PC-3 (cell line): ENCODE data around the gene ZNF318. TPM values are rescaled to one million over a fixed set of nuclear protein-coding genes. Genes with fewer than 3 reads are reported as not detected.

Experiments used
- ATAC-seq: fragments of 200-7000 bp; cut with Tn5 transposase; 2 replicates; pipeline ENCODE4 v1.9.1; 2020; ENCODE audit warnings: mild to moderate bottlenecking, moderate library complexity
- BruUV-seq: library from RNA; stranded (reverse); fragments of 400-500 nt; replicated peaks from 2 replicates; lab custom pipeline; 2021; lab: Mats Ljungman, UMichigan
- CTCF ChIA-PET: fragments of 300-600 bp; sonication (Branson Sonifier 250); formaldehyde crosslinking; loops from one replicate; lab custom pipeline; 2022; ENCODE audit warnings: antibody characterized with exemption; lab: Charles Lee
- POLR2A ChIA-PET: fragments of 300-600 bp; sonication (Branson Sonifier 250); formaldehyde crosslinking; loops from one replicate; lab custom pipeline; 2022; ENCODE audit warnings: antibody characterized with exemption; ENCODE audit not compliant: unreplicated experiment; lab: Charles Lee
- DNase-seq: peaks from one replicate; pipeline ENCODE4 v3.0.0-alpha.2; 2015
- H2AFZ ChIP-seq: fragments of 300-600 bp; sonication (generic); 2 replicates; pipeline ENCODE4 v1.6.0; 2016; ENCODE audit warnings: antibody characterized with exemption, low read length
- H3F3A ChIP-seq: fragments of 300-600 bp; sonication (generic); one replicate; pipeline ENCODE4 v1.6.0; 2017; ENCODE audit warnings: antibody characterized with exemption, low read length, control low read depth, mild to moderate bottlenecking; ENCODE audit not compliant: unreplicated experiment
- H3K27ac ChIP-seq: fragments of 300-600 bp; sonication (generic); 2 replicates; pipeline ENCODE4 v1.5.1; 2016; ENCODE audit warnings: mild to moderate bottlenecking, low read length
- H3K27me3 ChIP-seq: fragments of 300-600 bp; sonication (generic); 2 replicates; pipeline ENCODE4 v1.6.1; 2016; ENCODE audit warnings: low read length, mixed read lengths
- H3K36me3 ChIP-seq: fragments of 300-600 bp; sonication (generic); 2 replicates; pipeline ENCODE4 v1.6.1; 2016; ENCODE audit warnings: low read depth, mixed run types, low read length, mixed read lengths
- H3K4me1 ChIP-seq: fragments of 300-600 bp; sonication (generic); 2 replicates; pipeline ENCODE4 v1.5.1; 2016; ENCODE audit warnings: low read length; ENCODE audit not compliant: insufficient read depth
- H3K4me2 ChIP-seq: fragments of 300-600 bp; sonication (generic); 2 replicates; pipeline ENCODE4 v1.6.0; 2016; ENCODE audit warnings: low read length
- H3K4me3 ChIP-seq: fragments of 300-600 bp; sonication (generic); 2 replicates; pipeline ENCODE4 v1.5.1; 2016; ENCODE audit warnings: mild to moderate bottlenecking, low read length, mixed read lengths
- H3K79me2 ChIP-seq: fragments of 300-600 bp; sonication (generic); 2 replicates; pipeline ENCODE4 v1.6.1; 2017; ENCODE audit warnings: low read length, mixed read lengths
- H3K9ac ChIP-seq: fragments of 300-600 bp; sonication (generic); 2 replicates; pipeline ENCODE4 v1.6.0; 2016; ENCODE audit warnings: mild to moderate bottlenecking, low read length
- H3K9me2 ChIP-seq: fragments of 300-600 bp; sonication (generic); replicated peaks from 2 replicates; pipeline ENCODE4 v1.6.1; 2016; ENCODE audit warnings: mixed run types, low read length, mixed read lengths
- H3K9me3 ChIP-seq: fragments of 300-600 bp; sonication (generic); 2 replicates; pipeline ENCODE4 v1.6.1; 2016; ENCODE audit warnings: low read length, mixed read lengths
- H4K20me1 ChIP-seq: fragments of 300-600 bp; sonication (generic); 2 replicates; pipeline ENCODE4 v1.6.1; 2016; ENCODE audit warnings: low read length, mixed read lengths
- CTCF ChIP-seq: fragments of 300-600 bp; sonication (generic); conservative IDR thresholded peaks from 2 replicates; pipeline ENCODE4 v1.5.1; 2017; ENCODE audit warnings: antibody characterized with exemption, low read depth, mild to moderate bottlenecking, low read length
- EZH2 ChIP-seq: fragments of 300-600 bp; sonication (generic); IDR thresholded peaks from one replicate; pipeline ENCODE4 v1.6.1; 2017; ENCODE audit warnings: antibody characterized with exemption, mild to moderate bottlenecking, low read length; ENCODE audit not compliant: unreplicated experiment
- EZH2phosphoT487 ChIP-seq: fragments of 300-600 bp; sonication (generic); IDR thresholded peaks from 2 replicates; pipeline ENCODE4 v1.6.1; 2018; ENCODE audit warnings: mild to moderate bottlenecking, antibody characterized with exemption, low read length, borderline replicate concordance
- intact Hi-C: fragments of 100-400 bp; cut with micrococcal nuclease; formaldehyde crosslinking; loops from 2 replicates; pipeline ENCODE4 v1.9.0; 2023
- total RNA-seq: library from RNA; depleted of rRNA; stranded (reverse); fragments of >200 nt; gene quantifications from 2 replicates; pipeline ENCODE4 v1.2.3, GENCODE V29; 2014

ZNF318 gene
- total RNA-seq, 1 experiment from 2014 or later: 8.2 TPM

GRCh38 chr6:43378631-43379030 lies 9.2 kb upstream of the ZNF318 start:
- H3K27me3 ChIP-seq: no peaks in the 10 kb centered on the region
- no peak overlapping the region for H3K4me3 ChIP-seq
- H3K36me3 ChIP-seq: no peaks in the 10 kb centered on the region
- ChIA-PET CTCF (interaction anchor here (0.8 kb wide), 1 partner anchor 19 kb away, joined by 6 read pairs; no protein-coding TSS in a partner anchor), POLR2A (no interaction called here)
- DNase-seq (no peak), ATAC-seq (no peak)
- no peak overlapping the region for H3K4me2 ChIP-seq
- TF ChIP-seq CTCF (no peak), EZH2 (no peak), EZH2phosphoT487 (no peak)
- no peaks in the 10 kb centered on the region for H3K79me2 ChIP-seq
- H2AFZ ChIP-seq: no peak overlapping the region
- no peaks in the 10 kb centered on the region for H3K9me2 ChIP-seq
- H3F3A ChIP-seq: no peaks in the 10 kb centered on the region
- H3K9ac ChIP-seq: no peak overlapping the region
- H4K20me1 ChIP-seq: no peaks in the 10 kb centered on the region
- H3K9me3 ChIP-seq: no peaks in the 10 kb centered on the region
- peaks cover 8% of the 10 kb centered on the region for H3K4me1 ChIP-seq
- BruUV-seq: no TSS peak
- intact Hi-C loops: no loop called here
- no peak overlapping the region for H3K27ac ChIP-seq

GRCh38 chr6:43377710-43378229 lies 8.3 kb upstream of the ZNF318 start:
- no peaks in the 10 kb centered on the region for H4K20me1 ChIP-seq
- H3K79me2 ChIP-seq: no peaks in the 10 kb centered on the region
- H3K4me1 ChIP-seq: no peaks in the 10 kb centered on the region
- no peaks in the 10 kb centered on the region for H3K9me3 ChIP-seq
- no peaks in the 10 kb centered on the region for H3K27me3 ChIP-seq
- no peak overlapping the region for H3K27ac ChIP-seq
- no peaks in the 10 kb centered on the region for H3F3A ChIP-seq
- H3K4me2 ChIP-seq: no peak overlapping the region
- no peak overlapping the region for H3K4me3 ChIP-seq
- no peak for DNase-seq
- ATAC-seq: no peak
- H3K36me3 ChIP-seq: no peaks in the 10 kb centered on the region
- BruUV-seq: no TSS peak
- no peak overlapping the region for H2AFZ ChIP-seq
- H3K9me2 ChIP-seq: no peaks in the 10 kb centered on the region
- TF ChIP-seq EZH2 (no peak), CTCF (no peak), EZH2phosphoT487 (no peak)
- intact Hi-C loops: no loop called here
- ChIA-PET CTCF (interaction anchor here (0.5 to 0.8 kb wide), 2 partner anchors 20 to 66 kb away, joined by 3 to 6 read pairs; no protein-coding TSS in a partner anchor), POLR2A (no interaction called here)
- H3K9ac ChIP-seq: no peak overlapping the region

GRCh38 chr6:43376551-43376981 lies 7.1 kb upstream of the ZNF318 start:
- H3K9me2 ChIP-seq: no peaks in the 10 kb centered on the region
- no TSS peak for BruUV-seq
- no peak overlapping the region for H3K9ac ChIP-seq
- DNase-seq (no peak), ATAC-seq (no peak)
- no peak overlapping the region for H2AFZ ChIP-seq
- H3K27me3 ChIP-seq: no peaks in the 10 kb centered on the region
- no peaks in the 10 kb centered on the region for H3K79me2 ChIP-seq
- no peak overlapping the region for H3K4me3 ChIP-seq
- H4K20me1 ChIP-seq: no peaks in the 10 kb centered on the region
- no peaks in the 10 kb centered on the region for H3F3A ChIP-seq
- H3K27ac ChIP-seq: no peak overlapping the region
- no peak overlapping the region for H3K4me2 ChIP-seq
- no peak for TF ChIP-seq EZH2phosphoT487
- TF ChIP-seq EZH2: no peak
- TF ChIP-seq CTCF: no peak
- ChIA-PET CTCF (no interaction called here), POLR2A (no interaction called here)
- no peaks in the 10 kb centered on the region for H3K36me3 ChIP-seq
- H3K9me3 ChIP-seq: no peaks in the 10 kb centered on the region
- no peaks in the 10 kb centered on the region for H3K4me1 ChIP-seq
- intact Hi-C loops: no loop called here
